Naive B cell (primary cell): Measurements from ENCODE around the gene CTNNA2. TPM values are rescaled to one million over a fixed set of nuclear protein-coding genes. Genes with fewer than 3 reads are reported as not detected.

Experiments used
- ATAC-seq, 2 donors: fragments of 150-1000 bp; cut with Tn5 transposase; 2 replicates each; pipeline ENCODE4 v1.10.0; 2021; ENCODE audit warnings: low read depth in 2 of 2, mild to moderate bottlenecking in 2 of 2, moderate library complexity in 2 of 2
- DNase-seq: peaks from one replicate; pipeline ENCODE4 v3.0.0; 2022
- H3K27ac Mint-ChIP-seq, 6 donors: one replicate each; pipeline ENCODE4 v1.8.0; 2020 to 2022; ENCODE audit warnings: mild to moderate bottlenecking in 6 of 6, mixed read lengths in 6 of 6, moderate library complexity in 5 of 6, inconsistent platforms in 2 of 6
- H3K27me3 Mint-ChIP-seq, 3 donors: one replicate each; pipeline ENCODE4 v1.8.0; 2021 to 2022; ENCODE audit warnings: mixed read lengths in 3 of 3, mild to moderate bottlenecking in 1 of 3
- H3K36me3 Mint-ChIP-seq, 2 donors: one replicate each; pipeline ENCODE4 v1.8.0; 2020 to 2022; ENCODE audit warnings: mixed read lengths in 2 of 2, inconsistent platforms in 1 of 2, mild to moderate bottlenecking in 1 of 2
- H3K4me1 Mint-ChIP-seq, 3 donors: one replicate each; pipeline ENCODE4 v1.8.0; 2020 to 2022; ENCODE audit warnings: mixed read lengths in 3 of 3, inconsistent platforms in 1 of 3, mild to moderate bottlenecking in 1 of 3, moderate library complexity in 1 of 3
- H3K4me3 Mint-ChIP-seq, 8 donors: one replicate each; pipeline ENCODE4 v1.8.0; 2020 to 2022; ENCODE audit warnings: mild to moderate bottlenecking in 8 of 8, mixed read lengths in 8 of 8, moderate library complexity in 8 of 8, inconsistent platforms in 2 of 8
- H3K9me3 Mint-ChIP-seq, 7 donors: one replicate each; pipeline ENCODE4 v1.8.0; 2020 to 2022; ENCODE audit warnings: mixed read lengths in 7 of 7, mild to moderate bottlenecking in 5 of 7, inconsistent platforms in 2 of 7, moderate library complexity in 1 of 7
- polyA plus RNA-seq, 6 donors: library from polyadenylated mRNA; unstranded; fragments of 300-500 nt; fragmentation: Illumina TruSeq; gene quantifications; one replicate each; pipeline ENCODE4 v1.2.3, GENCODE V29; 2021; ENCODE audit warnings: low read depth in 6 of 6

Gene CTNNA2
- polyA plus RNA-seq, 6 donors from 2014 or later = not detected

- Mint-ChIP-seq H3K27ac (no peak overlapping the region), H3K27me3 (no peaks in the 10 kb centered on the region), H3K4me3 (no peak overlapping the region), H3K4me1 (no peaks in the 10 kb centered on the region), H3K36me3 (no peaks in the 10 kb centered on the region), H3K9me3 (peaks cover 0 to 9% (median 5%) of the 10 kb centered on the region in 7 donors)
- ATAC-seq = no peak
- no peak for DNase-seq
Observed at GRCh38 chr2:80591233-80591632, 1078.4 kb downstream of the CTNNA2 start.

DNA sequence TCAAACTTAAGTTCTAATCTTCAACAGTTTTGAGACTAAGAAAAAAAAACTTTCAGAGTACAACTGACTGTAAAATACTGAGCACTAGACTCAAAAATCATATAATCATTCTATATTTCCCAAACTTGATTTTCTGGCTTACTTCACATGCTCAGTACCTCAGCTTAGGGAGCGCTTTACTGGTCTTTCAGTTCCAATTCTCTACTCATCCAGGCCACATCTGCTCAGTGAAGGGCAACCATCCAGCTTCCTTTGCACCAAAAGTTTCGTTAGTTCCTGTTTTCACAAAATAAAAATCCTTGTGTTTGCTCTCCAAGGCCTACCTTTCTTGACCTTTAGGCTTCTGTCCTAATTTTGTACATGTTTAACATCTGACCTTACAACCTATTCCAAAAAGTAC is 1079.3 kb downstream of the CTNNA2 start:
- DNase-seq = no peak
- no peak overlapping the region for H3K27ac Mint-ChIP-seq
- peaks cover 0 to 12% (median 8%) of the 10 kb centered on the region in 7 donors for H3K9me3 Mint-ChIP-seq
- H3K4me3 Mint-ChIP-seq = no peak overlapping the region
- H3K4me1 Mint-ChIP-seq = no peaks in the 10 kb centered on the region
- no peaks in the 10 kb centered on the region for H3K36me3 Mint-ChIP-seq
- H3K27me3 Mint-ChIP-seq = no peaks in the 10 kb centered on the region
- no peak for ATAC-seq

GRCh38 chr2:80610108-80610507 is 1097.3 kb downstream of the CTNNA2 start:
- no peaks in the 10 kb centered on the region for H3K27me3 Mint-ChIP-seq
- DNase-seq (no peak), ATAC-seq (no peak)
- no peak overlapping the region for H3K4me3 Mint-ChIP-seq
- H3K36me3 Mint-ChIP-seq = no peaks in the 10 kb centered on the region
- no peak overlapping the region for H3K27ac Mint-ChIP-seq
- peaks cover 0 to 6% (median 2%) of the 10 kb centered on the region in 7 donors for H3K9me3 Mint-ChIP-seq
- H3K4me1 Mint-ChIP-seq = no peaks in the 10 kb centered on the region

- H3K9me3 Mint-ChIP-seq = peaks cover 0 to 11% (median 6%) of the 10 kb centered on the region in 7 donors
- no peaks in the 10 kb centered on the region for H3K4me1 Mint-ChIP-seq
- no peaks in the 10 kb centered on the region for H3K36me3 Mint-ChIP-seq
- no peak overlapping the region for H3K27ac Mint-ChIP-seq
- no peak overlapping the region for H3K4me3 Mint-ChIP-seq
- no peak for DNase-seq
- no peak for ATAC-seq
- no peaks in the 10 kb centered on the region for H3K27me3 Mint-ChIP-seq
Observed at GRCh38 chr2:80621656-80622055, 1108.8 kb downstream of the CTNNA2 start.

DNA sequence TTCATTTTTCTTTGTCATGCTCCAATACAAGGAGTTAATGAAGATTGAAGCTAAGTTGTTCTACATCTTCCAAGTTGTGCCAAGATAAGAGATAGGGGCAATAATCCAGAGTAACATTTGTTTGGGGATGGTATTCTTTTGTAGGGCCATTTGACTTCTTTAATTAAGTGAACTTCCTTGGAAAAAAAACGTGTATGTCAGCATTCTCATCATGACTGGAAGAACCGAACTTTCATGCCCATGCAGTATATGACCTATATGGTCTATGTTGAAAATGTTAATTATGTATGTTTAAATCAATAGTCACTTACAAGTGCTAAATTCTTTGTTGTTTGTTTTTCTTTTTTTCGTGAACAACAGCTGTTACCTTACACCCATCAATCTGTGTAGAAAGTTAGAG is 1111.2 kb downstream of the CTNNA2 start:
- DNase-seq = no peak
- no peak overlapping the region for H3K27ac Mint-ChIP-seq
- no peaks in the 10 kb centered on the region for H3K4me1 Mint-ChIP-seq
- H3K4me3 Mint-ChIP-seq = no peak overlapping the region
- no peak for ATAC-seq
- peaks cover 4 to 14% (median 5%) of the 10 kb centered on the region in 7 donors for H3K9me3 Mint-ChIP-seq
- no peaks in the 10 kb centered on the region for H3K36me3 Mint-ChIP-seq
- no peaks in the 10 kb centered on the region for H3K27me3 Mint-ChIP-seq

- no peaks in the 10 kb centered on the region for H3K27me3 Mint-ChIP-seq
- peaks cover 0 to 17% (median 7%) of the 10 kb centered on the region in 7 donors for H3K9me3 Mint-ChIP-seq
- no peak for DNase-seq
- no peak overlapping the region for H3K4me3 Mint-ChIP-seq
- no peak for ATAC-seq
- H3K4me1 Mint-ChIP-seq = no peaks in the 10 kb centered on the region
- H3K36me3 Mint-ChIP-seq = no peaks in the 10 kb centered on the region
- no peak overlapping the region for H3K27ac Mint-ChIP-seq
Observed at GRCh38 chr2:80634590-80634989, 1121.7 kb downstream of the CTNNA2 start.

- H3K4me1 Mint-ChIP-seq = no peaks in the 10 kb centered on the region
- H3K9me3 Mint-ChIP-seq = peaks cover 0 to 16% (median 6%) of the 10 kb centered on the region in 7 donors
- no peaks in the 10 kb centered on the region for H3K36me3 Mint-ChIP-seq
- no peak for DNase-seq
- H3K27ac Mint-ChIP-seq = no peak overlapping the region
- H3K4me3 Mint-ChIP-seq = no peak overlapping the region
- no peaks in the 10 kb centered on the region for H3K27me3 Mint-ChIP-seq
- ATAC-seq = no peak
Observed at GRCh38 chr2:80638783-80639182, 1125.9 kb downstream of the CTNNA2 start.

- peaks cover 0 to 21% (median 3%) of the 10 kb centered on the region in 7 donors for H3K9me3 Mint-ChIP-seq
- no peak for ATAC-seq
- H3K4me1 Mint-ChIP-seq = no peaks in the 10 kb centered on the region
Observed at GRCh38 chr2:80642465-80642864, 1129.6 kb downstream of the CTNNA2 start.

DNA sequence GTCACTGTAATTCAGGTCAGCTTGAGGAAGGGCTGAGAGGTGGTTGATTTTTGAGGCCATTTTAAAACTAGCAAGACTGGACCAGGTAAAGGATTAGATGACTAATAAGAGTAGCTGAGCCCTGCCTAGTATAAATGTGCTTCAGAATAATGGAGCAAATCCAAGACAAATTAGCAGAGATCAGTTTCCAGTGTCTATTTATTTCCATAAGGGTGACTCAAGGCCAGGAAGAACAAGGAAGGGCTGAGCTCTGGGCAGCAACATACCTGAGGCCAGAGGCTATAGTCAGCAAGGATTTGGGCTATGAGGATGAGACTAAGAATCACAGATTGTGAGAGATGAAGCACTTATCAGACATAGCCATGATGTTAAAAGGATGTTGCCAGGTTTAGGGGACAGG is 1130.7 kb downstream of the CTNNA2 start:
- no peak for ATAC-seq
- no peaks in the 10 kb centered on the region for H3K4me1 Mint-ChIP-seq
- H3K9me3 Mint-ChIP-seq = peaks cover 0 to 17% (median 0%) of the 10 kb centered on the region in 7 donors

More at GRCh38 chr2:80642465-80642864, 1129.6 kb downstream of the CTNNA2 start:
- no peak for DNase-seq
- no peaks in the 10 kb centered on the region for H3K27me3 Mint-ChIP-seq
- H3K4me3 Mint-ChIP-seq = no peak overlapping the region
- no peaks in the 10 kb centered on the region for H3K36me3 Mint-ChIP-seq
- H3K27ac Mint-ChIP-seq = no peak overlapping the region

GRCh38 chr2:80651435-80651834 is 1138.6 kb downstream of the CTNNA2 start:
- Mint-ChIP-seq H3K4me1 (no peaks in the 10 kb centered on the region), H3K4me3 (no peak overlapping the region), H3K36me3 (no peaks in the 10 kb centered on the region), H3K27ac (no peak overlapping the region), H3K9me3 (peaks cover 6 to 22% (median 14%) of the 10 kb centered on the region in 7 donors), H3K27me3 (no peaks in the 10 kb centered on the region)
- ATAC-seq (no peak), DNase-seq (no peak)

More for the DNA sequence above, 1130.7 kb downstream of the CTNNA2 start:
- no peak overlapping the region for H3K4me3 Mint-ChIP-seq
- no peak overlapping the region for H3K27ac Mint-ChIP-seq
- no peak for DNase-seq
- H3K36me3 Mint-ChIP-seq = no peaks in the 10 kb centered on the region
- no peaks in the 10 kb centered on the region for H3K27me3 Mint-ChIP-seq

DNA sequence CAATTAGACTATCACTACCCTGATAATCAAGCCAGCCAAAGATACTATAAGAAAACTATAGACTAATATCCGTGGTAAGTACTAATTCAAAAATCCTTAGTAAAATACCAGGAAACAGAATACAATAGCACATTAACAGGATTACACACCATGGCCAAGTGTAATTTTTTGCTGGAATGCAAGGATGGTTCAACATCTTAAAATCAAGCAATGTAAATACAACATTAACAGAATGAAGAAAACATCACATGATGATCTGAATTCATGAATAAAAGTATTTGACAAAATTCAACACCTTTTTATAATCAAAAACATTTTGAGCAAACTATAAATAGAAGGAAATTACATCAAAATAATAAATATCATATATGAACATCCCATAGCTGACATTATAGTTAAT is 1142.4 kb downstream of the CTNNA2 start:
- ATAC-seq (no peak), DNase-seq (no peak)
- Mint-ChIP-seq H3K27ac (no peak overlapping the region), H3K27me3 (no peaks in the 10 kb centered on the region), H3K36me3 (no peaks in the 10 kb centered on the region), H3K4me3 (no peak overlapping the region), H3K9me3 (peaks cover 8 to 23% (median 19%) of the 10 kb centered on the region in 7 donors), H3K4me1 (no peaks in the 10 kb centered on the region)

DNA sequence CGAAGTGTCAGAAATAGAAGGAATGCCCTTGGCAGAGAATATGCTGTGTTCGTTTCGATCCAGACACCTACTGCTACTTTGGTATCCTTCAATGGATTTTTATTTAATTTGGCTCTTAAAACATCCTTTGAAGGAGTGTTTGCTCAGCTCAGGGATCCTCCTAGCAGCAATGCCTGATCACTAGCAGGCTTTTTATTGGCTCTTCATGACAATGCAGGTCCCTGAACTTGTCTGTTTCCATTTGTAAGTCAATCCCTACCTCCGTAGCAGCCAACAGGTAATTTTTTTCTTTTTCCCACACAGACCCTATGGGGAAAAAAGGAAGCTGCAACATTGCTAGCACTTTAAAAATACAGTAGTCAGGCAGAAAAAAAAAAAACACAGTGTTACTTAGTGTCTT is 1157.9 kb downstream of the CTNNA2 start:
- Mint-ChIP-seq H3K36me3 (no peaks in the 10 kb centered on the region), H3K4me3 (no peak overlapping the region), H3K27me3 (no peaks in the 10 kb centered on the region), H3K27ac (no peak overlapping the region), H3K4me1 (no peaks in the 10 kb centered on the region), H3K9me3 (peaks cover 0 to 13% (median 5%) of the 10 kb centered on the region in 7 donors)
- ATAC-seq = no peak
- no peak for DNase-seq

DNA sequence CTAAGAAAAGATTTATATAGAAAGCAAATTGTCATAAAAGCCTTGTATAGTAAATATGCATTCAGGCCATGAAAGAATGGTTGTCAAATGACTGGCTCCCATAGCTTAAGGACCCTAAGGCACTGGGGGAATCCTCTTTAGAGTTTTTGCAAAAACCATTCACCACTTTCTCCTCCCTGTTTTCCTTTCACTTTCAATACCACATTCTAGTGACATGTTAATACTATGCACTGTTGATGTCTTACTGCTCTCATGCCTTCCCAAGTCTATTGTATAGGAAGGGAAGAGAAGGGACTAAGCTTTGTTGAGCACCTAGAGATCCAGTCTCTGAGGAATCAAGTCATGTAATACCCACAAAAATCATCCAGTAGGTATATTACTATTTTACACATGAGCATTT is 1174.7 kb downstream of the CTNNA2 start:
- Mint-ChIP-seq H3K36me3 (no peaks in the 10 kb centered on the region), H3K27ac (no peak overlapping the region), H3K4me1 (no peaks in the 10 kb centered on the region), H3K27me3 (no peaks in the 10 kb centered on the region), H3K4me3 (no peak overlapping the region), H3K9me3 (peaks cover 0 to 8% (median 5%) of the 10 kb centered on the region in 7 donors)
- ATAC-seq = no peak
- no peak for DNase-seq

DNA sequence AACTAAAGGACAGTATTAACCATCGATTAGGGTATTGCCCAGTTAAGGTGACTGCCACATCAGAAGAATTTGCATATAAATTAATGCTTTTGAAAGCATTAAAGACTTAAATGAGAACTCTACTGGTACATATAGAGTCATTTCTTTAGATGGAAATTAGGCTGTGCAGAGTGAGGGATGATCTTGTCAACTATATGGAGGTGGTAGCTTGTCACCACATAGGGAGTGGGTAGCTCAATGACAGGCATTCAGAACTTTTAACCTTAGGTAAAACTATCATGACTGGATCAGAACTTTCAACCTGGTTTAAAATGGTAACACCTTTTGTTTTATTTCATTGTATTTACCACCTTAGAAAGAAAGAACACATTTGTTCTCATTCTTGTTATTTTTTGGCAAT is 1176.3 kb downstream of the CTNNA2 start:
- DNase-seq = no peak
- Mint-ChIP-seq H3K36me3 (no peaks in the 10 kb centered on the region), H3K27ac (no peak overlapping the region), H3K27me3 (no peaks in the 10 kb centered on the region), H3K4me1 (no peaks in the 10 kb centered on the region), H3K4me3 (no peak overlapping the region), H3K9me3 (peaks cover 0 to 13% (median 8%) of the 10 kb centered on the region in 7 donors)
- no peak for ATAC-seq
